Activated CD4-positive, alpha-beta T cell treated with anti-CD3 and anti-CD28 coated beads for 24 hours (primary cell): ENCODE measurements around the gene MGRN1.

Experiments used
- DNase-seq, 2 donors: peaks; one replicate each; pipeline ENCODE4 v3.0.0-alpha.2; 2020; ENCODE audit warnings: low read depth in 2 of 2

The MGRN1 gene

DNA sequence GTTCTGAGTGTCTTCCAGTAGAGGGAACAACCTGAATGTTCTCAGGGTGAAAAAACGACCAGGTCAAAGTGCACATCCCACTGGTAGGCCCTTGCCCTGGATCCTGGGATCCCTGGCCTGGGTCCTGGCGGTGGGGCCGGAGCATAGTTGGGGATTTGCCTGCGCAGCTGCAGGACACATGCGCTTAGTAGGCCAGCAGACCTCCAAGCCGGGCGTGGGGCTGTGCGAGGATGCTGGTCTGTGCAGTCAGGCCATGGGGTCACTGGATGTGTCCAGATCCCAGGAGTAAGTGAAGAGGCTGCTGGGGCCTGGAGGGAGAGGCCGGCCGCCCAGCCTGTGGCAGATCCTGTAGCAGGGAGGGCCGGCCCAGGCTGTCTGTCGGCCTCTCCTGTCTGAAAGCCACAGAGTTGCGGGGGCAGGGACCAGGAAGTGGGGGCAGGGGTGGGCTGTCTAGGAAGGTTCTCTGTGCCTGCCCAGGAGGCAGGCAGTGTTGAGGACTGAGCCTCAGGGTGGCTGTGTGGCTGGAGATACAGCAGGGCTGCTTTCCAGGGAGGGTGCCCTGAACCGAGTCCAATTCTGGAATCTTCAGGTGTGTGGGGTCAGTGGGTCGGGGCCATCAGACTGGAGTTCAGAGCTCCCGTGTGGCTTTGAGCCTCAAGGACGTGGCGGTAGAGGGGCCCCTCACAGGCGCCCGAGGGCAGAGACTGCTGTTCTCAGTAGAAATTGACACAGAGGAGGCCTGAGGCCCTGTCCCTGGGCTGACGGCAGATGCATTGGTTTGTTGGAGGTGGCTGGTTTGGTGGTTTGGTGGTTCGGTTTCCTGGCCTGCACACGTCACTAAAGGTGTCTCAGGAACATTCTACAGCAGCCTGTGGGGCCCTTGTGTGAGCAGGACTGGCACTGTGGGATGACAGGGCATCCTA lies 51.5 kb downstream of the MGRN1 start:
- DNase-seq: peak in 1 of 2 donors; percentile 51

DNA sequence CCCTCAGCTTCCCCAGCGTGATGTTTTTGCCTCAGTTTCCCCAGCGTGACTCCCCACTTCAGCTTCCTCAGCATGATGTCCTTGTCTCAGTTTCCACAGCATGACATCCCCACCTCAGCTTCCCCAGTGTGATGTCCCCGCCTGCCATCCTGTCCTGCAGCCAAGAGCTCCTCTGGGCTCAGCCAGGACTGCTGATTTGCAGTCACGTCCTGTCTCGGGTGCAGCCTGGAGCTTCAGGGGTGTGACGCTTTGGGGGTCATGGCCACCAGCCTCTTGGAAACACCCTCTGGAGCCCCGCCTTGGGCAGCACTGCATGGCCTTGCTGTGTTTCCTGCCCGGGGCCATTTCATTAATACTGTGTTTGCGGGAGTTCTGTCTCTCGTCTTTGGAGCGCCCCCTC lies 52.2 kb downstream of the MGRN1 start:
- DNase-seq: no peak

DNA sequence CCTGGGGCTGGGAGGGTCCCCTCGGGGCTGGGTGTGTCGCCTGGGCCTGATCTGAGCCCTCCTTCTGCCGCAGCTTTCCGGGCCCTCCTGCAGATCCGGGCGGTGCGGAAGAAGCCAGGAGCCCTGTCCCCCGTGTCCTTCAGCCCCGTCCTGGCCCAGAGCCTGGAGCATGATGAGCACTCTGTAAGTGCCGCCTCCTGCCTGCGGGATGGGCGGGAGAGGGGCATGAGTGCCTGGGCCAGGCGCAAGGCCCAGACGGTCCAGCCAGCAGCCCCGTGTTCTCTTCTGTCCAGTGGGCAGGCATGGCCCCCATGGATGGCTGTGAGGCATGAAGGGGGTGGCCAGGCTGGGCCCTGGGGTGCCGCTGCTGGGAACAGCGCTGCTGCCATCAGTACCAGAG lies 52.8 kb downstream of the MGRN1 start:
- DNase-seq: no peak

DNA sequence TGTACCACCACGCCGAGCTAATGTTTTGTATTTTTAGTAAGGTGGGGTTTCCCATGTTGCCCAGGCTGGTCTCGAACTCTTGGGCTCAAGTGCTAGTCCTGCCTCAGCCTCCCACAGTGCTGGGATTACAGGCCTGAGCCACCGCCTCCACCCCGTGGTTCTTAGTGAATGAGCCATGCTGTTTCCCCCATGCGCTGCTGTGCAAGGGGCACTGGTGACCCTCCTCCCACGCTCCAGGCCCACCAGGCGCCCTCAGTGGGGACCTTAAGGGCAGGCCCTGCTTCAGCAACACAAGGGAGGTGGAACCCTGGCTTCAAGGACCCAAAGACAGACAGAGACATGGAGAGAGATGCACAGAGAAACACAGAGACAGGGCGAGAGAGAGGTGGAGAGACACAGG lies 53.4 kb downstream of the MGRN1 start:
- no peak for DNase-seq

DNA sequence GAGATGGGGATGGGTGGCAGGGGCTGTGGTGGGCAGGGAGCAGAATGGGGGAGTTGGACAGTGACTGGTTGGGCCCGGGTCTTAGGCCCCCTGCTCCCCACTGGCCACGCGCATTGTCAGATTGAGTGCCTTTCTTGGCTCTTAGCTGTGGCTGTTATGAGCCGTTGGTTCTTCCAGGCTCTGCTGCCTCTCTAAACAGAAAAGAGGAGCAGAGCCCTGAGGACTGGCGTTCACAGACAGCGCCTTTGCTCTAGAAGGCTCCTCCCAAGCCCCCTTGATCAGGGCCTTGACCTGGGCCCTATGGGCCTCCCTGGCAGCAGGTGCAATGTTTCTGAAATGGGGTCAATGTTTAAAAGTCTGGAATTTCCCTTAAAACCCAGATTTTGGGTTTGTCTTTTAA lies 54.0 kb downstream of the MGRN1 start:
- DNase-seq: no peak

DNA sequence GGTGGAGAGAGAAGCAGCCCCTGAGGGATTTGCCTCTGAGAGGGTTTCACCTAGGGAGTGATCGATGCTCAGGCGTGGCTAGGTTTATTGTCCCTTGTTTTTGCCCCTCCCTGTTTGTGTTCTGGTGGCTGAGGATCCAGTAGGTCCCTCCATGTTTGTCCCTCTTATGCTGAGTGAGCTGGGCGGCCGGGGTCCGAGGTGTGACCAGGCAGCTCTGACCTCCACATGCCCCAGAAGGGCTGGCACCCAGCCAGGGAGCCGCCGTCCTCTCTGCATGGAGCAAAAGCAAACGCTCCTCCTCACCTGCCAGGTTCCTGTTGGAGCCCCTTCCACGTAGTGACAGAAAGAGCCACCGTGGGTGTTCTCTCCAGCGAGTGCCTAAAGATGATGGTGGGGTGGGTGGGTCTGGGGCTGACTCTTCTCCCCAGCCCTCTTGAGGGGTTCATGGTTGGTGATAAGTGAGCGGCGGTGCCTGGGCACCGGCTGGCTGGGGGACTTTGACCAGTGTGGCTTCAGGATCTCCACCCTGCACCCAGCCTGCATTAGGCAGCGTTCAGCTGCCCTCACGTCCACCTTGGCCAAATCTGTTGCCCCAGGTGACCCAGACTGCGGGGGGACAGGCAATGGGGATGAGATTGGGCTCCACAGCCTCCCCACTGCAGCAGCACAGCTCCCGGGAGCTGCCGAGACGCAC lies 54.7 kb downstream of the MGRN1 start:
- no peak for DNase-seq

DNA sequence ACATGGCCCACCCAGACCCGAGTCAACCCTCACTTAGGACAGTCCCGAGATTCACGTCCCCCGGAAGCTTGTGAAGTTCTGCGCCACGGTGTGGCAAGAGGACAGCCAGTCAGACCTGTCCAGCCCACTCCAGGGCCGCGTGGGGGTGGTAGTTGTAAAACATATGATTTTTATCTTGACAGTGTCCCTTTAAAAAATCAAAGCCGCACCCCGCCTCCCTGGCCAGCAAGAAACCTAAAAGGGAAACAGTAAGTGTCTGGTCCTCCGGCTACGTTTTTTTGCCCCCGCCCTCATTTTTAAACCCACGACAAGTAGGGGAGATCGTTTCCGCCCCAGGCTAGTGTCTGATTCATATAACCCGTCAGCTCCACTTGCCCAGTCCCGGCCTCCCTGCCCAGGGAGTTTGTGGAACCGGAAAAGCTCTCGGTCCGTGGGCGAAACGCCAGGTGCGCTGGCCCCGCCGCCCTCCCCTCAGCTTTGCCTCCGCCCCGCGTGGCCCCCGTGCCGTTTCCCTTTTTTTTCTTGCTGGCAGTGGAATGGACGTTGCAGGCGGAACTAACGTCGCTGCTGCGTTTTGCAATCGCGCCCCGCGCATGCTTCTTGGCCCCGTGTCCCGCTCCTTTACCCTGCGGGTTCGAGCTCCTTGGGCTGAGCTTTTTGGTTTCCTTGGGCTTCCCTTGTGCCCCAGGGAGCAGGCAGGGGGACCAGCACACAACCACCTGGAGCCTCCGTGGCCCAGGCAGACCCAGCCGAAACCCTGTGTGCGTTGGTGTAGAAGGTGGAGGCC lies 55.4 kb downstream of the MGRN1 start:
- DNase-seq: no peak

DNA sequence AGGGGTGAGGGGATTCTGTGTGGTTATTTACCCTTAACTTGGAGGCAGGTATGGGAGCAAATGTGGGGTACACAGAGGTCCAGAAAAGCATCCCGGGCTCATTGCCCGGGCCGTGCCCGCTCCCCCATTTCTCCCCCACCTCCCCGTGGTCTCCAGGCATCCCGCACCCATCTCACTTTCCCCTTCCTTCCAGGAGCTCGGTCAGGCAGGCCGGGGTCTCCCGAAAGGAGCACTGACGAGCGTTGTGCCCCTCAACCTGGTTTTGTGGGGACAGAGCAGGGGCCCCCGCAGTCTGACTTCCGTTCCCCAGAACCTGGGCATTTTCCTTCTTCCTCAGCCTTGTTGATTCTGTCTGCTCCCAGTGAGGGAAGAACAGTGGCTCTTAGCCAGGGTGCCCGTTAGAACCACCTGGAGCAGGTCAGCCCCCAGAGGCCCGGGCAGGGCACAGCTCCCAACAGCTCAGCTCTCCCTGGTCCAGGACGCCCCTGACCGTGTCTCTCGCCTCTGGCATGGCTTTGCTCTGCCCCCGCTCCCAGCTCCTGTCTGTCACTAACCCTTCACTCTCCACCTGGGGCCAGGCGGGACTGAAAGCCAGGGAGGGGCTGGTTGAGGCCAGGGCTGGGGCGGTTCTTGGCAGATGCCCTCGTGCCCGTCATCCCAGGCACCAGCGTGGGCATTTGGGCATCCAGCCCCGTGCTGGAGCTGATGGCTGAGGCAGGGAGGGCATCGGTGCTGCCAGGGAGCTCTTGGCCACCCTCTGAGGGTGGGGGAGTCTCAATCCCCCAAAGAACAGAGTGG lies 56.2 kb downstream of the MGRN1 start:
- DNase-seq: no peak

DNA sequence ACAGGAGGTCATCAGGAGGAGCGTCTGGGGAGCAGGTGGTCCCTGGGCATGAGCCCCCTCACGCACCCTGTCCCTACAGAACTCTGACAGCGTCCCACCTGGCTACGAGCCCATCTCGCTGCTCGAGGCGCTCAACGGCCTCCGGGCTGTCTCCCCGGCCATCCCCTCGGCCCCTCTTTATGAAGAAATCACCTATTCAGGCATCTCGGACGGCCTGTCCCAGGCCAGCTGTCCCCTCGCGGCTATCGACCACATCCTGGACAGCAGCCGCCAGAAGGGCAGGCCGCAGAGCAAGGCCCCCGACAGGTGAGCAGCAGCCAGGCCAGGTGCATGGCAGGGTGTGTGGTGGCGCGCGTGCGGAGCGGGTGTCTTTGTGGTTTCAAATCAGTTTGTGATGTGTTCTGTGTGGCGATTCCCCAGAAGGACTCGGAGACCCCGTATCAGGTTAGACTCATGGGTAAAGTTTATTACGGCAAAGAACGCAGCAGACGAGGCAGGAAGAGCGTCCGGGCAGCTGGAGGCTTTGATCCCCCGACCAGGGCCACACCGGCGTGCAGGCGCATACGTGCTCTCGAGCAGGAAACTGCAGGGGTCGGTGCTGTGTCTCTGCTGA lies 57.0 kb downstream of the MGRN1 start:
- DNase-seq: no peak

DNA sequence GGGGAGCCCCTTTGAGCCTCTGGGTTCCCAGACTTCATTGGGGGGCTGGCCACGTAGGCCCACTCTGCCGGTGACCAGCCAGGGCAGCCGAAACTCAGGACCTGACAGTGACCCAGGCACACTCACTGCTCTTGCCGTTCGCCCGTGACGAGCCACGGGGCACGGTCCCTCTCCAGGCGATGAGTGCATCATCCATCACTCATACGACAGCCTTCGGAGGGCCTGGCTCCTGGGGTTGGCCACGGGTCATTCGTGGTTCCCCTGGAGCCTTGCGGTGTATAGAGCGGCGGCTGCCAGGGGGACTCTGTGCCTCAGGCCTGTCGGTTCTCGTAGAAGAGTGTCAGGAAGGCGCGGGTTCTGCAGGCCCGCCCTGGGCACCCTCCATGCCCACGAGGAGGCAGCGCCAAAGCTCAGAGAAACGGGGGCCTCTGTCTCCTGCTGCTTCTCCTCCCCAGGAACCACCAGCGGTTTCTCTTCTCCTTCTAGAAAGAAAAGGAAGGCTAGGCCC lies 57.5 kb downstream of the MGRN1 start:
- DNase-seq: no peak

DNA sequence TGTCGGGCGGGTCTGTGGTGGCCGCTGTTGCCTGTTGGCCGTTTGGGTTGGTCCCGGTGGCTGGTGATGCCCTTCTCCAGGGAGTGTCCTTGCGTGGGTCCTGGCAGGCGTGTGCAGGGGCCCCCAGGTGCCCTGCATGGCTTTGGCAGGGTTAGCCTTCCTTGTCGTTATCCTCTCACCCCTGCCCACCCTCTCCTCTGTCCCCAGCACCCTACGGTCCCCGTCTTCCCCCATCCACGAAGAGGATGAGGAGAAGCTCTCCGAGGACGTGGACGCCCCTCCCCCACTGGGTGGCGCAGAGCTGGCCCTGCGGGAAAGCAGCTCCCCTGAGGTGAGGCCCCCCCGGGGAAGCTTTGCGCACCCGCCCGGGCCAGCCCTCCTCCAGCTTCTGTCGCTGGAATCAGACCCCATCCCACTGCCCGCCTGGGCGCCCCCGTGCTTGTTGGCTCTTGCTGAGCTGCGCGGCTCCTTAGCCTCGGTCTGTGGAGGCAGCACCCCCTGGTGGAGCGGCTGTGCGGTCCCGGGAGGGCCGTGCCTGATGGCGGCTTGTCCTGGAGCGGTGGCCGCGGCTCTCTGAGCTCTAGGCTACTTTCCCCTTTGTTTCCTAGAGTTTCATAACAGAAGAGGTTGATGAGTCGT lies 58.1 kb downstream of the MGRN1 start:
- no peak for DNase-seq

DNA sequence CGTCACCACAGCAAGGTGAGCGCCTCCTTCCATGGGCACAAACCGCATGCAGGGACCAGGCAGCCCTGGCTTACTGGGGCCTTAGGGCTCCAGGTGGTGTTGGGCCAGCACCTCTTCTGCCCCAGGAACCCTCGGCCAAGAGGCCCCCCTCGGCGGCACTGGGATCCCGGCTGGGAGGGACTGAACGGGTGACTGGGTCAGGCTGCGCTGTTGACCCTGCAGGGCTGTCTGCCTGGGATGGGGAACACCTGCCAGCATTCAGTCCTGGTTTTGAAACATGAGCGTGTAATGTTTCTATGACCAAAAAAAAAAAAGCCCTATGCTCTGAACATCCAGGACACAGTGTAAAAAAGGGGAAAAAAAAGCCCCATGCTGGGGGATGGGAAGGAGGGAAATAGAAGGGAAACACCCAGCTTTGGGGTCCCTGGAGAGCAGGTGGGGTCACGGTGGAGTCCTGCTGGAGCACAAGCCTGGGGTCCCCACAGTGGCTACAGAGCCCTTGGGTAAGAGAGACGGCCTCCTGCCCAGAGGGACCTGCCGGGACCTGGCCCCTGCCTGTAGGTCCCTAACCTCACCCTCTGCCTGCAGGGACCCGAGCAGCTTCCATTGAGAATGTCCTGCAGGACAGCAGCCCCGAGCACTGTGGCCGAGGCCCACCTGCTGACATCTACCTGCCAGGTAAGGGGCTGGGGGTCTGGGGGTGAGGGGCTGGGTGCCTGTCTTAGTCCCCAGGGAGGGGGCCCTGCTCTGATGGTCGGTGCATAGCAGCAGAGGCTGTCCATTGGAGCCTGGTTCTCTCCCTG lies 58.8 kb downstream of the MGRN1 start:
- DNase-seq: no peak

DNA sequence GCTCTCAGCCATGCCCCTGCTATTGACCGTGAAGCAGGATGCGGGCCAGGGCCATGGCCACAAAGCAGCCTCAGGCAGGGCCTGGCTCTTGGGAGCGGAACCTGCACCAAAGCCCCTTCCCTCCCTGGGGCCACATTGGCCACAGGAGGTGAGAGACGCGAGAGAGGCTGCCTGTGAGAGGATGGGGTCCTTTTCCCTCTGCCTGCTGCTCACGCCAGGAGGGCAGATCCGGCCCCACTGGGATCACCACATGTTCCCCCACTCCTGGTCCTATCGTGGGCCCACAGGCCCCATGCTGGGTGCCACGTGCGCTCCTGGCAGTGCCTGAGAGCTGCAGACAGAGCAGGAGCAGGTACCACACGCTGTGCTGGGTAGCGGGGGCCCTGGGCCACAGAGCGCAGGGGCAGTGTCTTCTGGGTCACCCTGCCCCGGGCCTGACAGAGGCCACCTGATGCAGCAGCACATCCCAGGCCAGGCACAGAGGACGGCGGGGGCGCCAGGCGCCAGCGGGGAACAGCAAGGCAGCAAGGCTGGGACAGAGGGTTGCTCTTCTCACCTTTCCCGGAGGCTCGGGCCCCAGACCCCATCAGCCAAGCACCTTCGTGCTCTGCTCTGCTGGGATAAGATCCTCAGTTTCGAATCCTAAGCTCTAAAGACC lies 59.6 kb downstream of the MGRN1 start:
- DNase-seq: no peak

DNA sequence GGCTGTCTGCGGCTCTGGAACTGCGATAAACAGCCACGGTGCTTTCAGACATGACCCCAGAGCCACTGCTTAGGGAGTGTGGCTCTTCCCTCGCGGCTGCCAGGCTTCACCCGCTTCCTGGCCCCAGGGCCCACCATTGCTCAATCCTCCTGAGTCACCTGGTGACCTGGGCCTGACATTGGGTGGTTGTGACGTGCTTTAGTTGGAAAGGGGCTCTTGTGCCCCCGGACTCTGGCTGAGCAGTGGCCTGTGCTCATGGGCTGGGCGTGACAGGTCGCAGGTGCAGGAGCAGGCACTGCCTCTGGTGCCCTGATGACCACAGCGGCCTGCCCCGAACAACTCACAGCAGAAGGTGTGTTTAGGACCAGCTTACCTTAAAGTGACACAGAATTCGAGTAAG lies 60.1 kb downstream of the MGRN1 start:
- no peak for DNase-seq

DNA sequence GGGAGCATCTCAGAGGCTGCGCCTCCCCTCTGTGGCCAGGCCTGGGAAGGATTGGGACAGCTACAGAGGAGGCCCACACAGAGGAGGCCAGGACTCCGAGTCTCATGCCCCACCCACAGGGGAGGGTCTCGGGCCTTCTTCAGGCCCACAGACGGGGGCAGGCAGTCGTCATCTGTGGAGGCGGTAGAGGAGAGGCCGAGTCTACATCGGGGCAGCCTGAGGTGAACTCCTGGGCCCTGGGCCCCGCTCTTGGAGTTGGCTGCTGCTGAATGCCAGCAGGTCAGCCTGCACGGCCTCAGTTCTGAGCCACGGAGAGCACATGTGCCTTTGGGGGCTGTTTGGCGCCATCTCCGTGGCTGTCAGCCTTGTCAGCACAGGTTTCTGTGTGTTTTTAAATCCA lies 60.7 kb downstream of the MGRN1 start:
- DNase-seq: no peak

DNA sequence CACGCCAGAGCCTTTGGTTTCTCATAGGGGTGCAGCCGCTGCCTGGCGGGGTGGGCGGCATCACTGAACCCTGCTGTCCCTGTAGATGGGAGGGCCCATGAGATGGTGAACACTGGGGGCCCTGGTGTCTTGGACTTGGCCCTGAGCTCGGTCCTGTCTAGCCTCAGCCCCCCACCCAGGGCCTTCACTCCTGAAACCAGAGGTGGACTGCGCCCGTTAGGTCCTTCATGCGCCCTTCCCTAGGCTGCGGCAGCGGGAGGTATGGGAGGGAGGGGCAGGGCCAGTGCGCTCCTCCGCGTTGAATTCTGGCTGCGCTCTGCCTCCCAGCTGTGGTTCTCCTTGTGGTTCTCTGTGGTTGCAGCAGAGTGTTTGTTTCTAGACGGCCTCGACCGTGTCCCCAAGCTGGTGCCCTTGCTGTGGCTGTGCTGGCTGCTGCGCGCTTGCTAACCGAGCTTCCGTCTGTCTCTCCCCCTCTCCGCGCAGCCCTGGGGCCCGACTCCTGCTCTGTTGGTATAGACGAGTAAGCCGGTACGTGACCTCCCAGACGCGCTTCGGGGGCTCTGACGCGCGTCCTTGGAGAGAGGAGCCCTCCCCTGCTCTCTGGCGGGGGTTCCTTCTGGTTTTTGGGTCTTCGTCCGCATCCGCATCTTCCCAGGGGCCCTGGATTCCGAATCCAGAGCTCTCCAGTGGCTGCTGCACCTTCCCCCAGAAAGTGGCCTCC lies 61.3 kb downstream of the MGRN1 start:
- no peak for DNase-seq

DNA sequence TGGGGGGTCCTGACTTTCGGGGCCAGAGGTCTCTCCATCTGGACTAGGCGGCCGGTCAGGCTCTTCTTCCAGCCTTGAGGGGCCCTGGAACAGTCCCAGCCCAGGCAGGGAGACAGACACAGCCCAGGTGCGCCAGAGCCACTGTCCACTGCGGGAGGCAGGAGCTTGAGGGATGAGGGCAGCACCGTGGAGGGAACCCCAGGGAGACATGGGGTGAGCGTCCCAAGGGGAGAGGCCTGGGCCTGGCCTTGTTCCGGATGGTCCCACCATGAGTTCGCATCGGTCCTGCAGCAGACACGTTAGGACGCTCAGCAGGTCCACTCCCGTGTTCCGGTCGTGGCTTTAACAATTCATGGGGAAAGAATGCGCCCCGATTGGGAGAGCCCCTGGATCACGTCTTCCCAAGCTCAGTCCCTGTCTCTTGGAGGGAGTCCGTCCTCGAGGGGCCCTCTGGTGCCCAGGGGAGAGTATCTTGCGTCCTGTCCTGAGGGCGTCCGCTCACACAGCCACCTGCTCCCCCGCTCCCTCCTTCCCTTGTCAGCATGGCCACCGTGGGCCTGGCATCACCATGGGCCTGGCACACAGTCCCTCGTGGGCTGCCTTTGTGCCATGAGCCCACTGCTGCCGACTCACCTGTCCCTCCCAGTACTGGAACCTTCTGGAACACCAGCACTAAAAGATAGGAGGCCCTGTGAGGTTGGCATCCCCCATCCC lies 62.0 kb downstream of the MGRN1 start:
- DNase-seq: no peak

DNA sequence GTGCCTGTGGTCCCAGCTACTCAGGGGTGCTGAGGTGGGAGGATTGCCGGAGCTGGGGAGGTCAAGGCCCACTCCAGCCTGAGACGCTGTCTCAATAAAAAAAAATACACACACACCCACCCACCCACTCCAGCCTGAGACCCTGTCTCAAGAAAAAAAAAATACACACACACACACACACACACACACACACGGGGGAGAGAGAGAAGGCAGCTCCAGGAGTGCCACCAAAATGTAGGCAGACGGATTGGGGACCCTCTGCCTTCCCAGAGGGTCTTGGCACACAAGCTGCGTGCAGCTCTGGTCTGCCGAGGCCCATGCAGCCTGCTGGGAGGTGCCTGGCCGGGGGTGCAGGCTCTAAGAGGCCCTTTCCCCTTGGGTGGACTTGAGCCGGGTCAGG lies 62.8 kb downstream of the MGRN1 start:
- no peak for DNase-seq
